ENCODE measurements around the gene PNKD.

- no peak for TF ChIP-seq PBX3 (IDR thresholded peaks at IDR 0.05)
- TF ChIP-seq, protein P1, sequence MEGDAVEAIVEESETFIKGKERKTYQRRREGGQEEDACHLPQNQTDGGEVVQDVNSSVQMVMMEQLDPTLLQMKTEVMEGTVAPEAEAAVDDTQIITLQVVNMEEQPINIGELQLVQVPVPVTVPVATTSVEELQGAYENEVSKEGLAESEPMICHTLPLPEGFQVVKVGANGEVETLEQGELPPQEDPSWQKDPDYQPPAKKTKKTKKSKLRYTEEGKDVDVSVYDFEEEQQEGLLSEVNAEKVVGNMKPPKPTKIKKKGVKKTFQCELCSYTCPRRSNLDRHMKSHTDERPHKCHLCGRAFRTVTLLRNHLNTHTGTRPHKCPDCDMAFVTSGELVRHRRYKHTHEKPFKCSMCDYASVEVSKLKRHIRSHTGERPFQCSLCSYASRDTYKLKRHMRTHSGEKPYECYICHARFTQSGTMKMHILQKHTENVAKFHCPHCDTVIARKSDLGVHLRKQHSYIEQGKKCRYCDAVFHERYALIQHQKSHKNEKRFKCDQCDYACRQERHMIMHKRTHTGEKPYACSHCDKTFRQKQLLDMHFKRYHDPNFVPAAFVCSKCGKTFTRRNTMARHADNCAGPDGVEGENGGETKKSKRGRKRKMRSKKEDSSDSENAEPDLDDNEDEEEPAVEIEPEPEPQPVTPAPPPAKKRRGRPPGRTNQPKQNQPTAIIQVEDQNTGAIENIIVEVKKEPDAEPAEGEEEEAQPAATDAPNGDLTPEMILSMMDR (IDR thresholded peaks at IDR 0.05): no peak
Measured at GRCh38 chr2:218367415-218368149, 97.3 kb downstream of the PNKD start.
